MM.1S (cell line): ENCODE data around the gene PPHLN1.
"Not testable (repeated sequence)": the region's sequence is repeated elsewhere in the genome, so short reads cannot be mapped to it uniquely, and the experiment has no call there.

Source experiments
- DNase-seq: peaks from one replicate; pipeline ENCODE4 v3.0.0-alpha.2; 2015
- H2AFZ ChIP-seq: fragments of 300-600 bp; sonication (generic); 2 replicates; pipeline ENCODE4 v1.6.0; 2016; ENCODE audit warnings: antibody characterized with exemption, low read length
- H3F3A ChIP-seq: fragments of 300-600 bp; sonication (generic); 2 replicates; pipeline ENCODE4 v1.6.1; 2016; ENCODE audit warnings: mild to moderate bottlenecking, antibody characterized with exemption, low read length, moderate library complexity, mixed read lengths; ENCODE audit not compliant: insufficient read depth
- H3K27ac ChIP-seq: fragments of 300-600 bp; sonication (generic); 2 replicates; pipeline ENCODE4 v1.5.1; 2016; ENCODE audit warnings: mild to moderate bottlenecking, low read length
- H3K27me3 ChIP-seq: fragments of 300-600 bp; sonication (generic); replicated peaks from 2 replicates; pipeline ENCODE4 v1.6.0; 2016; ENCODE audit warnings: low read length; ENCODE audit not compliant: insufficient read depth
- H3K36me3 ChIP-seq: fragments of 300-600 bp; sonication (generic); replicated peaks from 2 replicates; pipeline ENCODE4 v1.6.1; 2016; ENCODE audit warnings: mild to moderate bottlenecking, low read length, mixed read lengths; ENCODE audit not compliant: insufficient read depth
- H3K4me1 ChIP-seq: fragments of 300-600 bp; sonication (generic); 2 replicates; pipeline ENCODE4 v1.6.1; 2016; ENCODE audit warnings: low read length, mixed read lengths
- H3K4me2 ChIP-seq: fragments of 300-600 bp; sonication (generic); 2 replicates; pipeline ENCODE4 v1.6.0; 2016; ENCODE audit warnings: low read depth, low read length
- H3K4me3 ChIP-seq: fragments of 300-600 bp; sonication (generic); 2 replicates; pipeline ENCODE4 v1.5.1; 2016; ENCODE audit warnings: low read length, mixed read lengths
- H3K79me2 ChIP-seq: fragments of 300-600 bp; sonication (generic); 2 replicates; pipeline ENCODE4 v1.6.1; 2016; ENCODE audit warnings: mixed run types, low read length, mixed read lengths
- H3K9ac ChIP-seq: fragments of 300-600 bp; sonication (generic); 2 replicates; pipeline ENCODE4 v1.6.1; 2016; ENCODE audit warnings: low read length, mixed read lengths
- H3K9me2 ChIP-seq: fragments of 300-600 bp; sonication (generic); replicated peaks from 2 replicates; pipeline ENCODE4 v1.6.1; 2016; ENCODE audit warnings: mild to moderate bottlenecking, low read length, mixed read lengths; ENCODE audit not compliant: insufficient read depth
- H3K9me3 ChIP-seq: fragments of 300-600 bp; sonication (generic); replicated peaks from 2 replicates; pipeline ENCODE4 v1.6.1; 2016; ENCODE audit warnings: mild to moderate bottlenecking, low read length, mixed read lengths; ENCODE audit not compliant: insufficient read depth
- H4K20me1 ChIP-seq: fragments of 300-600 bp; sonication (generic); 2 replicates; pipeline ENCODE4 v1.6.1; 2016; ENCODE audit warnings: mild to moderate bottlenecking, low read length, moderate library complexity, mixed read lengths; ENCODE audit not compliant: insufficient read depth
- CTCF ChIP-seq: fragments of 300-600 bp; sonication (generic); IDR thresholded peaks from 2 replicates; pipeline ENCODE4 v1.5.1; 2016; ENCODE audit warnings: antibody characterized with exemption, low read length, mixed read lengths
- EZH2 ChIP-seq: fragments of 300-600 bp; sonication (generic); optimal IDR thresholded peaks from 2 replicates; pipeline ENCODE3; 2017; ENCODE audit warnings: low read depth, mild to moderate bottlenecking, antibody characterized with exemption, low read length, mixed read lengths
- EZH2phosphoT487 ChIP-seq: fragments of 300-600 bp; sonication (generic); IDR thresholded peaks from 2 replicates; pipeline ENCODE4 v1.6.1; 2018; ENCODE audit warnings: antibody characterized with exemption, low read length

PPHLN1 gene

GRCh38 chr12:42327227-42327590, 1.2 kb downstream of the PPHLN1 start:
- Histone ChIP-seq H3F3A (peaks cover 15% of the 10 kb centered on the region), H3K9me2 (no peaks in the 10 kb centered on the region), H3K36me3 (no peaks in the 10 kb centered on the region), H3K27me3 (no peaks in the 10 kb centered on the region), H2AFZ (no peak overlapping the region), H4K20me1 (no peaks in the 10 kb centered on the region; the same call in 1 of the 2 replicates), H3K79me2 (peaks cover 73% of the 10 kb centered on the region), H3K9me3 (no peaks in the 10 kb centered on the region), H3K9ac (peak overlapping the region; percentile 78; the same call in 1 of the 2 replicates), H3K27ac (peak overlapping the region; percentile 76; the same call in 1 of the 2 replicates), H3K4me2 (peak overlapping the region; percentile 89), H3K4me1 (peaks cover 16% of the 10 kb centered on the region), H3K4me3 (peak overlapping the region; percentile 78)
- DNase-seq = no peak
- TF ChIP-seq EZH2 (no peak), EZH2phosphoT487 (no peak), CTCF (no peak)

- peaks cover 15% of the 10 kb centered on the region for H3F3A ChIP-seq
- H3K9me2 ChIP-seq, H3K4me3 ChIP-seq, H2AFZ ChIP-seq, H4K20me1 ChIP-seq, DNase-seq, H3K27me3 ChIP-seq, H3K9ac ChIP-seq, H3K9me3 ChIP-seq, H3K4me2 ChIP-seq, H3K27ac ChIP-seq, H3K36me3 ChIP-seq: not testable (repeated sequence)
- peaks cover 94% of the 10 kb centered on the region for H3K79me2 ChIP-seq
- H3K4me1 ChIP-seq = peaks cover 11% of the 10 kb centered on the region; the same call in 1 of the 2 replicates
Measured at GRCh38 chr12:42330097-42330496, 4.1 kb downstream of the PPHLN1 start.

- H4K20me1 ChIP-seq = peaks cover 10% of the 10 kb centered on the region; the same call in 1 of the 2 replicates
- H3K4me2 ChIP-seq = no peak overlapping the region
- H3K27ac ChIP-seq = no peak overlapping the region
Measured at GRCh38 chr12:42332301-42333285, 6.6 kb downstream of the PPHLN1 start.

More at GRCh38 chr12:42332301-42333285, 6.6 kb downstream of the PPHLN1 start:
- no peaks in the 10 kb centered on the region; the same call in 1 of the 2 replicates for H3F3A ChIP-seq
- H3K79me2 ChIP-seq = peaks cover 93% of the 10 kb centered on the region
- peaks cover 8% of the 10 kb centered on the region; the same call in 1 of the 2 replicates for H3K36me3 ChIP-seq
- H3K4me3 ChIP-seq = no peak overlapping the region
- no peaks in the 10 kb centered on the region for H3K9me3 ChIP-seq
- no peaks in the 10 kb centered on the region for H3K9me2 ChIP-seq
- TF ChIP-seq EZH2phosphoT487 (no peak), EZH2 (no peak), CTCF (peak; percentile 53)
- no peak overlapping the region for H2AFZ ChIP-seq
- no peak overlapping the region for H3K9ac ChIP-seq
- peak; percentile 59 for DNase-seq
- H3K27me3 ChIP-seq = no peaks in the 10 kb centered on the region
- H3K4me1 ChIP-seq = peaks cover 3% of the 10 kb centered on the region; the same call in 1 of the 2 replicates
